OCI-LY3 (cell line): ENCODE results near the gene SMURF1.

Experiments
- CTCF ChIP-seq: fragments of 200-600, 300-600 bp; sonication (generic); IDR thresholded peaks from 2 replicates; pipeline ENCODE4 v1.5.1; 2014; ENCODE audit warnings: antibody characterized with exemption, low read length, low read depth
- EZH2phosphoT487 ChIP-seq: fragments of 200-600 bp; shearing (Covaris generic); IDR thresholded peaks from 2 replicates; pipeline ENCODE4 v1.6.1; 2018; ENCODE audit warnings: antibody characterized with exemption, mixed run types, low read depth

- TF ChIP-seq CTCF (no peak), EZH2phosphoT487 (no peak)
Observed at GRCh38 chr7:99171731-99172130, 27.8 kb upstream of the SMURF1 start.
